H1 (cell line): Measurements from ENCODE around the gene ARHGAP8. TPM values are rescaled to one million over a fixed set of nuclear protein-coding genes. Genes with fewer than 3 reads are reported as not detected.

ENCODE experiments used
- ASH2L ChIP-seq: fragments of 200-600, 300-600 bp; sonication (generic); IDR thresholded peaks from one replicate; pipeline ENCODE4 v1.7.1; 2017; ENCODE audit warnings: low read length
- KDM5A ChIP-seq: fragments of 200-600 bp; IDR thresholded peaks from 2 replicates; pipeline ENCODE4 v1.7.1; 2012; ENCODE audit warnings: mild to moderate bottlenecking, low read length, inconsistent platforms, mixed read lengths
- MAFK ChIP-seq: IDR thresholded peaks from 2 replicates; pipeline ENCODE4 v1.6.1; 2012; ENCODE audit warnings: low read depth, mild to moderate bottlenecking, improper control_type of control experiment, low read length
- SRF ChIP-seq: IDR thresholded peaks from 2 replicates; pipeline ENCODE4 v1.6.1; 2011; ENCODE audit warnings: mild to moderate bottlenecking, low read depth, low read length, moderate library complexity
- polyA plus RNA-seq, 7 experiments: library from polyadenylated mRNA; depleted of rRNA in 3 of 7; stranded (reverse) in 5 of 7; unstranded in 2 of 7; fragments of >200 nt in 5 of 7; fragments of 200-250 nt in 2 of 7; gene quantifications; 1 replicate in 5 of 7; 2 replicates in 1 of 7; 4 replicates in 1 of 7; pipeline versions ENCODE4 v1.2.1 to v1.2.3, GENCODE V29; 2011 to 2013; ENCODE audit warnings: missing spikeins in 2 of 7, mixed read lengths in 2 of 7
- total RNA-seq: library from RNA; stranded (reverse); fragmentation: NEBNext Ultra II Directional; extraction: Animal tissue kit (Norgen Biotek cat#: 25700); gene quantifications from 2 replicates; pipeline ENCODE4 v1.2.1, GENCODE V29; 2021

Gene ARHGAP8
- total and polyA plus RNA-seq, 2 of the 8 experiments (the other 6 are each of a cell fraction or from before 2014, with no cell fraction given), result 35.6 to 47.7 TPM

- TF ChIP-seq ASH2L (no peak), SRF (no peak), KDM5A (no peak), MAFK (no peak)
Measured at GRCh38 chr22:44823396-44823795, 71.0 kb downstream of the ARHGAP8 start (continued).
